Measurements from ENCODE around the gene MDK. TPM values are rescaled to one million over a fixed set of nuclear protein-coding genes. Genes with fewer than 3 reads are reported as not detected.
A peak's percentile ranks its signal among the peaks of the same experiment; 100 is the strongest.

MDK gene
- total RNA-seq, 1 donor from 2014 or later: 600 TPM

GRCh38 chr11:46333394-46333947 is 48.0 kb upstream of the MDK start:
- Histone ChIP-seq H3K4me2 (peak overlapping the region; percentile 100), H3K4me1 (peaks cover 54% of the 10 kb centered on the region), H3K4me3 (peak overlapping the region; percentile 83), H3K79me2 (ENCODE audit: low read depth) (no peaks in the 10 kb centered on the region), H3F3A (ENCODE audit: low read depth) (peaks cover 68% of the 10 kb centered on the region), H3K9me3 (ENCODE audit: low read depth) (no peaks in the 10 kb centered on the region), H4K20me1 (ENCODE audit: low read depth) (no peaks in the 10 kb centered on the region), H2AFZ (replicated peaks) (peak overlapping the region; percentile 97), H3K27me3 (peaks cover 39% of the 10 kb centered on the region), H3K9ac (no peak overlapping the region), H3K36me3 (no peaks in the 10 kb centered on the region), H3K27ac (no peak overlapping the region)
- peak; percentile 57 for DNase-seq (ENCODE audit: low spot score)
- Mint-ChIP-seq H3K27me3 (ENCODE audit: insufficient read depth, low read depth) (peaks cover 27% of the 10 kb centered on the region), H3K27ac (no peak overlapping the region), H3K4me3 (peak overlapping the region; percentile 84), H3K36me3 (no peaks in the 10 kb centered on the region), H3K4me1 (peaks cover 68% of the 10 kb centered on the region), H3K9me3 (no peaks in the 10 kb centered on the region)
- no peak for TF ChIP-seq EZH2phosphoT487 (IDR thresholded peaks at IDR 0.05)
- TF ChIP-seq EZH2 (IDR thresholded peaks at IDR 0.05): no peak
- no peak for TF ChIP-seq CTCF (IDR thresholded peaks at IDR 0.05)

DNA sequence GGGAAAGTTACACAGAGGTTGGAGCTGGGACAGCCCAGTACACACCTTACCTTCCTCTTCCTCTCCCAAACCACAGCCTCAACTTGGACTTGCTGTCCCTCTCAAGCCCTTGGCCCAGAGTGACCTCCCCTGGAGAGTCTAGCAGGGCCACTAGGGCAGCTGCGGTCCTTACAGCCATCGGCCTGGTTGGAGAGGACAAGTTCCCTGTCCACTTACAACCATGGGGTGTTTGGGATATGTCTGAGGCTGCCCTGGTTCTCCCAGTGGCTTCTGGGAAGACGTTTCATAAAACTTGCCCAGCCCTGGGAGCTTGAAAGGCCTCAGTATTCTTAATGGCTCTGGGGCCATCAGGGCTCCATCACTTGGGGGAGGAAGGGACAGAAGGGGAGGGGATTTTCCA is 47.3 kb upstream of the MDK start:
- no peak for TF ChIP-seq EZH2 (IDR thresholded peaks at IDR 0.05)
- no peak for TF ChIP-seq CTCF (IDR thresholded peaks at IDR 0.05)
- no peak for TF ChIP-seq EZH2phosphoT487 (IDR thresholded peaks at IDR 0.05)
- peaks cover 75% of the 10 kb centered on the region for H3K4me1 Mint-ChIP-seq
- H3K27ac ChIP-seq: no peak overlapping the region

DNA sequence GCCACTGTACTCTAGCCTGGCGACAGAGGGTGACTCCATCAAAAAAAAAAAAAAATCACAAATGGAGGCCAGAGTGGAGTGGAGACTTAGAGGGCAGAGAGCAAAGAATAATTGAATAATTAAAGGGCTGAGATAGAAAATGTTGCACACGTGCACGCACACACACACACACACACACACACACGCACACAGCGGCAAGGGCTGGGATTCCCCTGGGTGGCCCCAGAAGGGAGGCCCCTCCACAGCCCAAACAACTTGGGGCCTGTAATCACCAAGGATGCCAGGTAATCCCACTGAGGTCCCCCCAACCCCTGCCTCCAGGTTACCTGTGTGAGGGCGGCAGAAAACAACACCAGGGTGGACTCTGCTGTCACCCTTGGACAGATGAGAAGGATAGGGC is 46.2 kb upstream of the MDK start:
- H4K20me1 ChIP-seq (ENCODE audit: low read depth): no peaks in the 10 kb centered on the region
- H3K4me1 ChIP-seq: peaks cover 61% of the 10 kb centered on the region
- H3K4me1 Mint-ChIP-seq: peaks cover 75% of the 10 kb centered on the region
- H3K79me2 ChIP-seq (ENCODE audit: low read depth): no peaks in the 10 kb centered on the region
- no peak overlapping the region for H3K4me3 Mint-ChIP-seq
- H2AFZ ChIP-seq (replicated peaks): no peak overlapping the region
- peaks cover 74% of the 10 kb centered on the region for H3F3A ChIP-seq (ENCODE audit: low read depth)
- peaks cover 39% of the 10 kb centered on the region for H3K27me3 ChIP-seq
- H3K36me3 Mint-ChIP-seq: no peaks in the 10 kb centered on the region
- H3K9me3 ChIP-seq (ENCODE audit: low read depth): no peaks in the 10 kb centered on the region
- H3K9me3 Mint-ChIP-seq: no peaks in the 10 kb centered on the region
- H3K36me3 ChIP-seq: no peaks in the 10 kb centered on the region
- no peak for DNase-seq (ENCODE audit: low spot score)
- no peak overlapping the region for H3K4me3 ChIP-seq
- no peak for TF ChIP-seq EZH2phosphoT487 (IDR thresholded peaks at IDR 0.05)
- TF ChIP-seq CTCF (IDR thresholded peaks at IDR 0.05): no peak
- TF ChIP-seq EZH2 (IDR thresholded peaks at IDR 0.05): no peak
- peak overlapping the region; percentile 50 for H3K4me2 ChIP-seq
- H3K9ac ChIP-seq: no peak overlapping the region
- no peak overlapping the region for H3K27ac Mint-ChIP-seq
- H3K27me3 Mint-ChIP-seq (ENCODE audit: insufficient read depth, low read depth): peaks cover 30% of the 10 kb centered on the region
- H3K27ac ChIP-seq: no peak overlapping the region

More for the DNA sequence above, 47.3 kb upstream of the MDK start:
- Histone ChIP-seq H3K27me3 (peaks cover 39% of the 10 kb centered on the region), H4K20me1 (ENCODE audit: low read depth) (no peaks in the 10 kb centered on the region), H2AFZ (replicated peaks) (no peak overlapping the region), H3K4me2 (no peak overlapping the region), H3K36me3 (no peaks in the 10 kb centered on the region), H3K4me3 (no peak overlapping the region), H3K9me3 (ENCODE audit: low read depth) (no peaks in the 10 kb centered on the region), H3K4me1 (peaks cover 61% of the 10 kb centered on the region), H3K9ac (no peak overlapping the region), H3F3A (ENCODE audit: low read depth) (peaks cover 74% of the 10 kb centered on the region), H3K79me2 (ENCODE audit: low read depth) (no peaks in the 10 kb centered on the region)
- Mint-ChIP-seq H3K4me3 (peak overlapping the region; percentile 84), H3K9me3 (no peaks in the 10 kb centered on the region), H3K36me3 (no peaks in the 10 kb centered on the region), H3K27ac (no peak overlapping the region), H3K27me3 (ENCODE audit: insufficient read depth, low read depth) (peaks cover 30% of the 10 kb centered on the region)
- DNase-seq (ENCODE audit: low spot score): no peak
